Psoas muscle (tissue), 8 donors: ENCODE results near the gene ANXA2. TPM values are rescaled to one million over a fixed set of nuclear protein-coding genes. Genes with fewer than 3 reads are reported as not detected.

Experiments used
- ATAC-seq, 4 donors: fragments of 200-7000 bp; cut with Tn5 transposase; one replicate each; pipeline ENCODE4 v1.9.1; 2020; ENCODE audit warnings: moderate library complexity in 3 of 4, mild to moderate bottlenecking in 2 of 4
- DNase-seq, 2 donors: peaks; one replicate each; pipeline ENCODE4 v3.0.0-alpha.2; 2020
- H3K27ac ChIP-seq: fragments of 200-600 bp; one replicate; pipeline ENCODE4 v1.8.0; 2022
- H3K27me3 ChIP-seq, 3 donors: fragments of 200-600 bp in 1 of 3; one replicate each; pipeline versions ENCODE4 v1.6.1 to v1.8.0; 2013 to 2022; ENCODE audit warnings: low read length in 2 of 3, mild to moderate bottlenecking in 2 of 3, moderate library complexity in 1 of 3; ENCODE audit not compliant: insufficient read depth in 3 of 3
- H3K36me3 ChIP-seq, 2 donors: fragments of 200-600 bp in 1 of 2; one replicate each; pipeline versions ENCODE4 v1.6.1 to v1.8.0; 2013 to 2022; ENCODE audit warnings: low read depth in 1 of 2, mild to moderate bottlenecking in 1 of 2, moderate library complexity in 1 of 2; ENCODE audit not compliant: insufficient read depth in 1 of 2
- H3K4me1 ChIP-seq: fragments of 200-600 bp; one replicate; pipeline ENCODE4 v1.8.0; 2022
- H3K4me3 ChIP-seq: fragments of 200-600 bp; one replicate; pipeline ENCODE4 v1.8.0; 2022; ENCODE audit warnings: mild to moderate bottlenecking
- H3K9me3 ChIP-seq: fragments of 200-600 bp; one replicate; pipeline ENCODE4 v1.8.0; 2022
- WGBS, 3 donors: extraction: QIAGEN DNeasy Blood & Tissue Kit; methylation state at CpG; one replicate each; pipeline versions ENCODE4 v1.1.6 to v1.1.7; 2013; 5-methylcytosine and 5-hydroxymethylcytosine counted together
- intact Hi-C, 2 donors: fragments of 100-400 bp; cut with DNase I; formaldehyde crosslinking; loops; one replicate each; pipeline versions ENCODE4 v1.11.0 to v1.14.2; 2022
- polyA plus RNA-seq, 3 donors: library from polyadenylated mRNA; stranded (reverse); fragments of 200-250 nt; gene quantifications; one replicate each; pipeline ENCODE4 v1.2.3, GENCODE V29; 2013
- total RNA-seq, 4 donors: library from RNA; stranded (reverse); fragmentation: NEBNext Ultra II Directional in 2 of 4; extraction: Animal tissue kit (Norgen Biotek cat#: 25700) in 2 of 4; gene quantifications; one replicate each; pipeline versions ENCODE4 v1.2.1 to v1.2.4, GENCODE V29; 2021 to 2023
- TF ChIP-seq, protein P1 (sequence below): fragments of 200-600 bp; IDR thresholded peaks from one replicate; pipeline ENCODE4 v1.8.0; 2022; ENCODE audit warnings: antibody characterized with exemption
- donor health status: healthy with polysubstance abuse.
- donor health status: DM: no; HTN: no; CAD: no; lungs with moderate emphysema.
- donor health status: Bipolar disorder and iron deficiency.
- donor health status: healthy.
- donor health status: DM: yes; HTN: yes; CAD: no.
- donor health status: DM: no; HTN: no; CAD: no.
- donor health status: DM: no; HTN: no; CAD: no.
- donor health status: DM: yes; HTN: yes; CAD: no.

The ANXA2 gene
- total and polyA plus RNA-seq, 7 donors: 140 to 2,117 (median 350) TPM

DNA sequence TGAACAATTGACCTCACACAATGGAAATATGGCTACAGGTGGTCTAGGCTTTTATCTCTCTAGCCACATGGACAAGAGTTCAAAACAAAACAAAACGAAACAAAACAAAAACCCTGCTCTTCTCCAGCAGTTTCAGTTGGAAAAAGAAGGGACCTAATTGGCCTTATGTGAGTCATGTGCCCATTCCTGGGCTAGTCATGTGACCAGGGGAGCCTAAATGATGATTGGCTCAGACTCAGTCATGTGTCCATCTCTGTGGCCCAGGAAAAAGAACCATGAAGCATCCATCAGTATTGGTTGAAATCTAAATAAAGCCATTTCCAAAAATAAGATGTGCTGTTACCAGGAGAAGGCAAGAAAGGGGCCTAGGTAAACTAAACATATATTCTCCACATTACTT lies 96.8 kb downstream of the ANXA2 start:
- Histone ChIP-seq H3K27me3 (peaks cover 0 to 5% (median 0%) of the 10 kb centered on the region in 3 donors), H3K36me3 (no peaks in the 10 kb centered on the region), H3K4me3 (no peak overlapping the region), H3K27ac (no peak overlapping the region), H3K4me1 (no peaks in the 10 kb centered on the region), H3K9me3 (no peaks in the 10 kb centered on the region)
- WGBS, 3 donors: 80 to 91% (median 81%) methylated on average over 1 of the region's 1 CpG
- DNase-seq (no peak), ATAC-seq (no peak)
- intact Hi-C loops: no loop called here
- TF ChIP-seq, protein P1, sequence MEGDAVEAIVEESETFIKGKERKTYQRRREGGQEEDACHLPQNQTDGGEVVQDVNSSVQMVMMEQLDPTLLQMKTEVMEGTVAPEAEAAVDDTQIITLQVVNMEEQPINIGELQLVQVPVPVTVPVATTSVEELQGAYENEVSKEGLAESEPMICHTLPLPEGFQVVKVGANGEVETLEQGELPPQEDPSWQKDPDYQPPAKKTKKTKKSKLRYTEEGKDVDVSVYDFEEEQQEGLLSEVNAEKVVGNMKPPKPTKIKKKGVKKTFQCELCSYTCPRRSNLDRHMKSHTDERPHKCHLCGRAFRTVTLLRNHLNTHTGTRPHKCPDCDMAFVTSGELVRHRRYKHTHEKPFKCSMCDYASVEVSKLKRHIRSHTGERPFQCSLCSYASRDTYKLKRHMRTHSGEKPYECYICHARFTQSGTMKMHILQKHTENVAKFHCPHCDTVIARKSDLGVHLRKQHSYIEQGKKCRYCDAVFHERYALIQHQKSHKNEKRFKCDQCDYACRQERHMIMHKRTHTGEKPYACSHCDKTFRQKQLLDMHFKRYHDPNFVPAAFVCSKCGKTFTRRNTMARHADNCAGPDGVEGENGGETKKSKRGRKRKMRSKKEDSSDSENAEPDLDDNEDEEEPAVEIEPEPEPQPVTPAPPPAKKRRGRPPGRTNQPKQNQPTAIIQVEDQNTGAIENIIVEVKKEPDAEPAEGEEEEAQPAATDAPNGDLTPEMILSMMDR: no peak

- ATAC-seq: no peak
Measured at GRCh38 chr15:60299452-60300047, 98.2 kb downstream of the ANXA2 start.

More at GRCh38 chr15:60299452-60300047, 98.2 kb downstream of the ANXA2 start:
- no peak overlapping the region for H3K27ac ChIP-seq
- intact Hi-C loops: no loop called here
- H3K4me3 ChIP-seq: no peak overlapping the region
- DNase-seq: no peak
- H3K36me3 ChIP-seq: no peaks in the 10 kb centered on the region
- peaks cover 0 to 5% (median 0%) of the 10 kb centered on the region in 3 donors for H3K27me3 ChIP-seq
- H3K4me1 ChIP-seq: no peaks in the 10 kb centered on the region
- WGBS, 3 donors: 42 to 54% (median 48%) methylated on average over 18 of the region's 18 CpGs
- no peaks in the 10 kb centered on the region for H3K9me3 ChIP-seq
- TF ChIP-seq, protein P1: no peak

Other genes with a start within 250 kb of the ANXA2 start
- gene ICE2, start 81.2 kb upstream of the ANXA2 start, total RNA-seq: 10 to 100 TPM; 20.0 to 25.9 (median 22.7) TPM
- 10 to 100 TPM in 1 of 3 donors, 1 to 10 TPM in 2; 5.2 to 12.5 (median 6.6) TPM for gene ICE2, start 81.2 kb upstream of the ANXA2 start, polyA plus RNA-seq